GM12878 (cell line): ENCODE measurements around the gene AATF. TPM values are rescaled to one million over a fixed set of nuclear protein-coding genes. Genes with fewer than 3 reads are reported as not detected.

Source experiments
- ATAC-seq: fragments of 200-7000 bp; cut with Tn5 transposase; 3 replicates; pipeline ENCODE4 v1.9.1; 2020; ENCODE audit warnings: mild to moderate bottlenecking, moderate library complexity
- BruUV-seq: library from RNA; stranded (reverse); fragments of 400-500 nt; replicated peaks from 2 replicates; lab custom pipeline; 2021; lab: Mats Ljungman, UMichigan
- CTCF ChIA-PET: fragments of 300-600 bp; sonication (Branson Sonifier 250); formaldehyde crosslinking; extraction: SDS; loops from one replicate; lab custom pipeline; 2021; ENCODE audit warnings: inconsistent platforms; lab: Yijun Ruan, JAX
- POLR2A ChIA-PET: fragments of 350-600 bp; formaldehyde crosslinking; extraction: SDS; loops from one replicate; lab custom pipeline; 2021; ENCODE audit warnings: inconsistent platforms; lab: Charles Lee
- RAD21 ChIA-PET: fragments of 300-600 bp; sonication (Branson Sonifier 250); formaldehyde crosslinking; loops from one replicate; lab custom pipeline; 2023; ENCODE audit warnings: antibody characterized with exemption; ENCODE audit not compliant: unreplicated experiment; lab: Charles Lee
- SMC1A ChIA-PET: fragments of 300-600 bp; sonication (Branson Sonifier 250); formaldehyde crosslinking; loops from one replicate; lab custom pipeline; 2023; ENCODE audit not compliant: unreplicated experiment, uncharacterized antibody; lab: Charles Lee
- DNase-seq: peaks from one replicate; pipeline ENCODE4 v3.0.0-alpha.2; 2011; ENCODE audit warnings: low read depth, low spot score
- FAIRE-seq: peaks from 3 replicates; lab custom pipeline; 2011; peaks lifted over from hg19 to GRCh38; lab: Jason Lieb, UNC
- H2AFZ ChIP-seq: 2 replicates; pipeline ENCODE4 v1.6.0; 2011; ENCODE audit warnings: low read depth, low read length, control low read depth; ENCODE audit not compliant: control insufficient read depth
- H3K27ac ChIP-seq: 2 replicates; pipeline ENCODE4 v1.5.1; 2011; ENCODE audit warnings: control low read depth; ENCODE audit not compliant: control insufficient read depth, insufficient read depth
- H3K27me3 ChIP-seq, 2 experiments: replicated peaks in 1 of 2; 2 replicates each; pipeline versions ENCODE4 v1.6.0 to v1.6.1; 2011; ENCODE audit warnings: low read length in 1 of 2; ENCODE audit not compliant: control insufficient read depth in 2 of 2, insufficient read depth in 2 of 2
- H3K36me3 ChIP-seq, 2 experiments: 2 replicates each; pipeline ENCODE4 v1.5.1; 2011; ENCODE audit warnings: low read length in 1 of 2; ENCODE audit not compliant: control insufficient read depth in 2 of 2, insufficient read depth in 2 of 2
- H3K4me1 ChIP-seq: 2 replicates; pipeline ENCODE4 v1.6.1; 2011; ENCODE audit warnings: mild to moderate bottlenecking, low read length, moderate library complexity, mixed read lengths; ENCODE audit not compliant: control insufficient read depth, insufficient read depth
- H3K4me2 ChIP-seq: 2 replicates; pipeline ENCODE4 v1.6.0; 2011; ENCODE audit warnings: control low read depth; ENCODE audit not compliant: control insufficient read depth, insufficient read depth
- H3K4me3 ChIP-seq: fragments of 200-600 bp; sonication (generic); 2 replicates; pipeline ENCODE4 v1.5.1; 2016
- H3K79me2 ChIP-seq: 2 replicates; pipeline ENCODE4 v1.6.0; 2011; ENCODE audit warnings: low read length; ENCODE audit not compliant: control insufficient read depth, insufficient read depth
- H3K9ac ChIP-seq: 2 replicates; pipeline ENCODE4 v1.8.0; 2011; ENCODE audit warnings: low read length, control low read depth, mixed read lengths; ENCODE audit not compliant: control insufficient read depth, insufficient read depth
- H3K9me3 ChIP-seq: replicated peaks from 3 replicates; pipeline ENCODE4 v1.5.1; 2011; ENCODE audit warnings: mild to moderate bottlenecking, low read length; ENCODE audit not compliant: control insufficient read depth, insufficient read depth
- H4K20me1 ChIP-seq: 2 replicates; pipeline ENCODE4 v1.6.0; 2011; ENCODE audit not compliant: control insufficient read depth, insufficient read depth
- ASH2L ChIP-seq: fragments of 300-600, 200-600 bp; sonication (generic); IDR thresholded peaks from 2 replicates; pipeline ENCODE4 v1.6.1; 2017; ENCODE audit warnings: low read depth, mild to moderate bottlenecking, borderline replicate concordance
- BCLAF1 ChIP-seq: fragments of 450-650 bp; IDR thresholded peaks from 2 replicates; pipeline ENCODE4 v1.6.1; 2017; ENCODE audit warnings: antibody characterized with exemption, mild to moderate bottlenecking, moderate library complexity
- CBX3 ChIP-seq: fragments of 200-600 bp; sonication (generic); IDR thresholded peaks from 2 replicates; pipeline ENCODE4 v1.6.1; 2016; ENCODE audit warnings: low read depth, borderline replicate concordance
- CBX5 ChIP-seq: sonication (generic); IDR thresholded peaks from 2 replicates; pipeline ENCODE4 v1.6.1; 2016; ENCODE audit warnings: low read depth, moderate library complexity, mild to moderate bottlenecking, inconsistent platforms
- CHD4 ChIP-seq: fragments of 200-600 bp; sonication (generic); IDR thresholded peaks from 2 replicates; pipeline ENCODE4 v1.6.1; 2016; ENCODE audit warnings: mild to moderate bottlenecking
- CREM ChIP-seq: IDR thresholded peaks from 2 replicates; pipeline ENCODE4 v1.6.1; 2014; ENCODE audit warnings: antibody characterized with exemption, low read depth
- DPF2 ChIP-seq: fragments of 450-650 bp; IDR thresholded peaks from 2 replicates; pipeline ENCODE4 v1.6.1; 2017; ENCODE audit warnings: mild to moderate bottlenecking
- EZH2 ChIP-seq: IDR thresholded peaks from 2 replicates; pipeline ENCODE4 v1.6.1; 2012; ENCODE audit warnings: low read depth, mild to moderate bottlenecking, control low read depth, inconsistent platforms, low read length, borderline replicate concordance; ENCODE audit not compliant: control insufficient read depth
- GABPA ChIP-seq: IDR thresholded peaks from 2 replicates; pipeline ENCODE4 v1.6.1; 2014; ENCODE audit warnings: antibody characterized with exemption, low read depth, mild to moderate bottlenecking, inconsistent platforms
- IKZF2 ChIP-seq, 2 experiments: fragments of 450-650 bp; IDR thresholded peaks; 2 replicates each; pipeline ENCODE4 v1.6.1; 2017; ENCODE audit warnings: mild to moderate bottlenecking in 2 of 2, moderate library complexity in 2 of 2
- MYC ChIP-seq: IDR thresholded peaks from 2 replicates; pipeline ENCODE4 v1.6.1; 2011; ENCODE audit warnings: mild to moderate bottlenecking, low read length, moderate library complexity, inconsistent platforms; ENCODE audit not compliant: insufficient read depth, insufficient replicate concordance, insufficient read length, severe bottlenecking
- NFXL1 ChIP-seq: fragments of 450-650 bp; IDR thresholded peaks from 2 replicates; pipeline ENCODE4 v1.6.1; 2017; ENCODE audit warnings: antibody characterized with exemption, mild to moderate bottlenecking, borderline replicate concordance
- RCOR1 ChIP-seq: conservative IDR thresholded peaks from 2 replicates; pipeline ENCODE4 v1.6.1; 2012; ENCODE audit warnings: low read depth, low read length, improper control_type of control experiment
- SREBF2 ChIP-seq: IDR thresholded peaks from 2 replicates; pipeline ENCODE4 v1.6.1; 2012; ENCODE audit warnings: mild to moderate bottlenecking, low read length
- TAF1 ChIP-seq: IDR thresholded peaks from 2 replicates; pipeline ENCODE4 v1.6.1; 2011; ENCODE audit warnings: mild to moderate bottlenecking, low read depth, low read length, borderline replicate concordance
- USF1 ChIP-seq: IDR thresholded peaks from 2 replicates; pipeline ENCODE4 v1.6.1; 2011; ENCODE audit warnings: borderline replicate concordance, low read depth, mild to moderate bottlenecking, moderate library complexity, mixed read lengths, low read length; ENCODE audit not compliant: insufficient read depth; ENCODE audit errors: extremely low read length
- ZNF274 ChIP-seq: IDR thresholded peaks from one replicate; pipeline ENCODE4 v1.8.0; 2011; ENCODE audit not compliant: insufficient read length, insufficient read depth
- WGBS: methylation state at CpG from one replicate; pipeline ENCODE4 v1.1.6; 2016; ENCODE audit warnings: low lambda C conversion rate; ENCODE audit not compliant: insufficient replicate concordance, insufficient coverage; ENCODE audit errors: missing lambda C conversion rate; 5-methylcytosine and 5-hydroxymethylcytosine counted together
- in situ Hi-C: fragments of 300-500 bp; cut with MboI; formaldehyde crosslinking; loops from 9 replicates; pipeline ENCODE4 v1.14.3; 2018; ENCODE audit warnings: mixed read lengths
- intact Hi-C: fragments of 100-400 bp; cut with micrococcal nuclease; formaldehyde crosslinking; loops from one replicate; pipeline ENCODE4 v1.14.2; 2022; ENCODE audit not compliant: unreplicated experiment
- polyA plus RNA-seq, 11 experiments: library from polyadenylated mRNA; depleted of rRNA in 4 of 11; unstranded in 6 of 11; stranded (reverse) in 5 of 11; fragments of >200 nt; fragmentation: Nextera tagmentation in 4 of 11; fragmentation: Illumina TruSeq in 1 of 11; extraction: Ambion mirVana in 4 of 11; extraction: Trizol in 1 of 11; gene quantifications; 1 replicate in 1 of 11; 2 replicates in 10 of 11; pipeline versions ENCODE4 v1.2.1 to v1.2.3, GENCODE V29; 2011 to 2016; ENCODE audit warnings: inconsistent platforms in 2 of 11, missing spikeins in 2 of 11, low read depth in 1 of 11
- total RNA-seq, 4 experiments: library from RNA; depleted of rRNA in 3 of 4; stranded (reverse); fragments of >200 nt in 3 of 4; fragmentation: Illumina TruSeq in 1 of 4; extraction: Trizol in 1 of 4; gene quantifications; 2 replicates each; pipeline versions ENCODE4 v1.2.1 to v1.2.3, GENCODE V29; 2013 to 2021

Gene AATF
- total and polyA plus RNA-seq, 10 of the 15 experiments (the other 5 are each of a cell fraction or from before 2014, with no cell fraction given): 36.8 to 110 (median 77.9) TPM

- no peaks in the 10 kb centered on the region for H3K4me1 ChIP-seq
- H3K36me3 ChIP-seq: peaks cover 13 to 23% of the 10 kb centered on the region in 2 experiments
- ChIA-PET POLR2A (no interaction called here), CTCF (interaction anchor here (0.8 to 7.0 kb wide), 11 partner anchors 11 to 446 kb away, joined by 3 to 76 read pairs (median 5); partner anchors contain the start of gene MRM1), SMC1A (interaction anchor here (1.0 to 1.6 kb wide), 3 partner anchors 24 to 183 kb away, joined by 3 to 6 read pairs (median 5); no protein-coding TSS in a partner anchor), RAD21 (interaction anchor here (1.0 to 4.8 kb wide), 3 partner anchors 9 to 446 kb away, joined by 3 to 34 read pairs (median 17); partner anchors contain the start of gene MRM1)
- no peaks in the 10 kb centered on the region; the same call in 1 of the 2 replicates for H4K20me1 ChIP-seq
- 96% methylated on average over 5 of the region's 5 CpGs for WGBS
- no peaks in the 10 kb centered on the region for H3K27me3 ChIP-seq
- no peak for FAIRE-seq
- H2AFZ ChIP-seq: no peak overlapping the region
- TF ChIP-seq CBX5 (no peak), SREBF2 (no peak), ASH2L (no peak), DPF2 (no peak), BCLAF1 (no peak), GABPA (no peak), USF1 (no peak), IKZF2 (IDR thresholded peaks at IDR 0.05) (no peak), RCOR1 (no peak), MYC (no peak), CBX3 (no peak), EZH2 (no peak), ZNF274 (no peak), TAF1 (no peak), CREM (no peak), CHD4 (no peak), NFXL1 (no peak)
- no peak for DNase-seq
- no peak overlapping the region for H3K4me3 ChIP-seq
- in situ Hi-C loops: no loop called here
- no peak overlapping the region for H3K9ac ChIP-seq
- intact Hi-C loops: no loop called here
- no TSS peak for BruUV-seq
- no peaks in the 10 kb centered on the region for H3K9me3 ChIP-seq
- no peaks in the 10 kb centered on the region for H3K79me2 ChIP-seq
- no peak overlapping the region for H3K27ac ChIP-seq
- H3K4me2 ChIP-seq: no peak overlapping the region
- ATAC-seq: no peak
Observed at GRCh38 chr17:37048811-37049210, 100.1 kb downstream of the AATF start.
